HG03354 (cell line): Measurements from ENCODE around the gene LSP1.
A peak's percentile ranks its signal among the peaks of the same experiment; 100 is the strongest.

ENCODE experiments used
- ATAC-seq: cut with Tn5 transposase; IDR thresholded peaks from one replicate; pipeline ENCODE4 v1.9.1; 2021; ENCODE audit warnings: mild to moderate bottlenecking; ENCODE audit not compliant: unreplicated experiment, poor library complexity, severe bottlenecking

LSP1 gene

DNA sequence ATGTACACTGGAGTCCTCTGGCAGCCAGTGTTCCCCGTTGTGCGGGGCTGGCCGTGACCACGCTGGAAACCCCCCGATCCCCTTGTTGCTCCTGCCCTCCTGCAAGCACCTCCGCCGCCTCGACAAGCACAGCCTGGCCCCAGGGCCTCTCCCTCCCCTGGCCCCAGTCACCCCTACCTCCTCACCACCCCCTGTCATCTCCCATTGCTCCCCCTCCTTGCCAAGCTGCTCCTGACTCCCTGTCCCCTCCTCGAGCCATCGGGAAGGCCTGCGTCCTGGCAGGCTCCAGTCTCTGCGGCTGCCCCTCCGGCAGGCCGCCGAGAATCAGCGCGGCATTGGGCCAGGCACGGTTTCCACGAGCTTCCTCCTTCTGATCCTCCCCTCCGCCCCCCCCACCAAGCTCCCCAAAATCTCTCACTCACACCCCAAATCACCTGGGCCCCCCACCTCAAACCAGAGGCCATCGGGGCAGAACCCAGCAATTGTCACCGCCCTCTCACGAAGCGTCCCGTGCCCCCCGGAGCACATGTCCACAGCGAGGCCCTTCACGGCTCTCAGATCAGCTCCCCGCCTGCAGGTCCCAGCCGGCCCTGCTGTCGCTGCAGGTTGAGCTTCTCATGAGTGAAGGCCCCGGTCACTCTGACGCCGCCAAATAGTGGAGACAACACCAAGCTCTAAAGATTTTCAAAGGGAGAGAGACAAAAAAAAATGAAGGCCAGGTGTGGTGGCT is 5.7 kb upstream of the LSP1 start:
- ATAC-seq, result no peak

DNA sequence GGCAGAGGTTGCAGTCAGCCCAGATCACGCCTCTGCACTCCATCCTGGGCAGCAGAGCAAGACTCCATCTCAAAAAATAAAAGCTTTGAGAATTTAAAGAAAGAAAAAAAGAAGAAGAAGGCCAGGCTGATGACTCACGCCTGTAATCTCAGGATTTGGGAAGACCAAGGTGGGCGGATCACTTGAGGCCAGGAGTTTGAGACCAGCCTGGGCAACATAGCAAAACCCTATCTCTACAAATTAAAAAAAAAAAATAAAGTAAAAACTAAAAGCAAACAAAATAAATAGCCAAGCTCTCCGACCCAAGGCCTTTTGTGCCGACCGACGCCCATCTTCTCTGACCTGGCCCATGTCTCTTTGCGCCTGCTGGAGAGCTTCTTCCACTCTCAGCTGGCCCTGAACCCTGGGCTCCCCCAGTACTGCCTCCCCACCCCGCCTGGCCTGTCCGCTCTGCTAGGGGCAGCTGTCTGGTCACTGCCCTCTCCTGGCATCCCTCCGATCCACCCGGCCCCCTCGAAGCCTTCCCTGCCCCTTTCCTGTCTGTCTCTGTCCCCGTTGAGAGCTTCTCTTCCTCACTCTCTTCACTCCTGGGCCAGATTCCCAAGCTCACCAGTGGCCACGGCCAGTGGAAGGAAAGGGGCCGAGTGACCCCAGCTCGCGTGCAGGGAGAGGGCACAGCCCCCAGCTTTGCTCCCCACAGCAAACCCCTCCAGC is 4.8 kb upstream of the LSP1 start:
- no peak for ATAC-seq

DNA sequence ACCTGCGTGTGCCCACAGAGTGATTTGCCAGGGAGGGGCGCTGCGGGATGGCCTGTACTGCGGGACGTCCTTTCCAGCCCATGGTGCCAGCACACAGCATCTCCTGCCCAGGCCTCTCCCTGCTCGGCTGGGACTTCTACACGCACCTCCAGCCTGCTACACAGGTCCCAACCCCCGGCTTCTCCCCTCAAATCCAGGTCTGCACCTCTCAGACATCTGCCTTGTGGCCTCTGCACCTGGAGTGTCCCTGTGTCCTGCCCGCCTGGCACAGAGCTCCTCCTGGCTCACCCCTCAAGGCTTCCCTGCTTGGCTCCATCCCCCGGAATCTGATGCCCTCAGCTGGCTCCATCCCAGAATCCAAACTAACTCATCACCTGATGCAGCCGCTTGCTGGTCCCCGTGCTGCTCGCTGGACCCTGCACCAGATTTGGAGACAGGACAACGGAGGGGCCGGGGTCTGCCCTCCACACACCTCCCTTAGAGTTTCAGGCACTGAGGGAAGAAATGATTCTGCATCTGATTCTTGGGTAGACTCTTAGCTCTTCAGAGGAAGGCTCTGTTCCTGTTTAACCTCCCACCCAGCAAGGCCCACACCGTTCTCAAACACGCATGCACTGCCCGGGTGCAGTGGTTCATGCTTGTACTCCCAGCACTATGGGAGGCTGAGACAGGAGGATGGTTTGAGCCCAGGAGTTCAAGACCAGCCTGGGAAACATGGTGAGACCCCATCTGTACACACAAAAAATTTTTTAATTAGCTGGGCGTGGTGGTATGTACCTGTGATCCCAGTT is 4.0 kb upstream of the LSP1 start:
- no peak for ATAC-seq

DNA sequence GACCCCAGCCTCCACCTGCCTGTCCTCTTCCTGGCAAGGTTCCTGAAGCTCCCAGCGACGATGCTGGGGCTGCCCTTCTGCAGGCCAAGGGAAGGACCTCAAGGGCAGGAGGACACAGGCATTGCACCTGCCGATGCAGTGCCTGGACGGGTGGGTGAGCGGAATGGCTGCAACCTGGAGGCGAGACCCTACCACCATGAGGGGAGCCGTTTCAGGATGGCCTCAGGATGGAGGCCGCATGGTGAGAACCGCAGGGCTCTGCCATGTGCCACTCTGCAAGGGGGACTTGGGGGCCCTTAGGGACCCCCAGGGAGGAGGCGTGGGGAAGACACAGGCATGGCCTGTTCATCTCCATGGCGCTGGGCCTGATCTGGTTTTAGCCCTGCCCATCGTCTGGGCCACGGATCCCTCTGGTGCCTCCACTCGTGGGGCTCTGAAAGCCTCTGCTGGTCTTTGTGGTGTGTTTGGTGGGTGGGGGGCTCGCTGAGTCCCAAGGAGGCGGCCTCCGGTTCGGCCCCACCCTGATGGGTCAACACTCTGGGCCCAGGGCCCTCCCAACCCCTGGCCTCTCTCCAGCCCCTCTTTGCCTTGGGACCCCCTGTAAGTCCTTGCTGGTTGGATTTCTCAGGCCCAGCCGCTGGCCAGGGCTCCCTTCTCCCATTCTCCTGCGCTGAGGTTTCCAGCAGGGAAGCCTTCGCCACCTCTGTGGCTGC is 1.3 kb upstream of the LSP1 start:
- no peak for ATAC-seq

DNA sequence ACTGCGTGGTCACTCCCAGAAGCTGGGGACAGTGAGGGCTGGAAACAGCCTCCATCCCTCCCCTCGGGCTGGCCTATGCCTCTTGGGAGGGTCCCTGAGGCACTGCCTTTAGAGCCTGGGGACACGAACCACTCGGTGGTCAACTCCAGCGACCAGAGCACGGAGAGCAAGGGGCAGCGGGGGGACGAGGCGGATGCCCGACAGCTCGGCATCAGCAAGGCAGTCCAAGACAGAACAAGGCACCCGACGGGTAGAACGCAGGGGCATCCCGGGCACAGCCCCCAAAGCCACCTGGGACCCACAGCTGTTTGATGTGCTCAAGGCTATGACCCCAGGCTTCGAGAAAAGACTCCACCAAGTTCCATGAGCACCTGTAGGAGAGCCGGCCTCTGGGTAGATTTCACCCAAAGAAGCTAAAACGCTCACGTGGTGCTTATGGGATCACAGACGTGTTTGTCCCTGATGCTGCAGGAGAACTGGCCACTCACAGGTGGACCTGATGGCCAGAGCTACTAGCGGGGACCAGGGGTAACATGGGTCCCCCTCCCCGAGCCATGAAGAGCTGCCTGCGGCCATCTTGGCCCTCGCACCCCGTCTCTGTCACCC is 510 bp upstream of the LSP1 start:
- ATAC-seq, result no peak

DNA sequence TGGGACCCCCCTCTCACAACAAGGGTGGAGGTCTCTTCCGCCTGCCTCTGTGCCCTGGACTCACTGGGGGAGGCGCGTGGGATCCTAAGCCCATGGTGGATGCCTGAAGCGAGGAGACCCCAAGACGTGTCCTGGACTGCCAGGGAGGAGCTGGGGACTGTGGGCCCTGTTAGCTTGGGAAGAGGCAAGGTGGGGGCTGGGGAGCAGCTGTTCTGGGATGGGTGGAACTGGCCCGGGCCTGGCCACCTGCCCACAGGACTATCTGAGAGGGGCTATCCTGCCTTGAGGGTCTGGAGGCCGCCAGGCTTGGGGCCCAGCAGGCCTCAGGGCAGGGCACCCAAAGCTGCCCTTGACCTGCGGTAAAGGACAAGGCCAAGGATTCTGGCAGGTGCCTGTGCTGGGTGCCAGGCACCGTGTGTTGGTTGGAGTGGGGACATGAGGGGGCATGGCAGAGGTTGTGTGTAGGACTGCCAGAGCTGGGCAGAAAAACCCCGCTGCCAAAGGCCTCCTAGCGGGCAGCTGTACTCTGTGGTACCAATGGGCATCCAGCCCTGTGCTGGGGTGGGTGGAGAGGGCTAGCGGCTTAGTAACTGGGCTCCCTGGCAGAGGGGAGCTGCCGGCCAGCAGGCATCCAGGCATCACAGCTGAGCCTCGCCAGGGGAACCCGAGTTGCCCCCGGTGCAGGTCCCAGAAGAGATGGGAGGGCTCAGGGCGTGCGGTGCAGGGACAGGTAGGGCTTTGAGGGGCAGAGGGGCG is 670 bp downstream of the LSP1 start:
- ATAC-seq, result no peak

DNA sequence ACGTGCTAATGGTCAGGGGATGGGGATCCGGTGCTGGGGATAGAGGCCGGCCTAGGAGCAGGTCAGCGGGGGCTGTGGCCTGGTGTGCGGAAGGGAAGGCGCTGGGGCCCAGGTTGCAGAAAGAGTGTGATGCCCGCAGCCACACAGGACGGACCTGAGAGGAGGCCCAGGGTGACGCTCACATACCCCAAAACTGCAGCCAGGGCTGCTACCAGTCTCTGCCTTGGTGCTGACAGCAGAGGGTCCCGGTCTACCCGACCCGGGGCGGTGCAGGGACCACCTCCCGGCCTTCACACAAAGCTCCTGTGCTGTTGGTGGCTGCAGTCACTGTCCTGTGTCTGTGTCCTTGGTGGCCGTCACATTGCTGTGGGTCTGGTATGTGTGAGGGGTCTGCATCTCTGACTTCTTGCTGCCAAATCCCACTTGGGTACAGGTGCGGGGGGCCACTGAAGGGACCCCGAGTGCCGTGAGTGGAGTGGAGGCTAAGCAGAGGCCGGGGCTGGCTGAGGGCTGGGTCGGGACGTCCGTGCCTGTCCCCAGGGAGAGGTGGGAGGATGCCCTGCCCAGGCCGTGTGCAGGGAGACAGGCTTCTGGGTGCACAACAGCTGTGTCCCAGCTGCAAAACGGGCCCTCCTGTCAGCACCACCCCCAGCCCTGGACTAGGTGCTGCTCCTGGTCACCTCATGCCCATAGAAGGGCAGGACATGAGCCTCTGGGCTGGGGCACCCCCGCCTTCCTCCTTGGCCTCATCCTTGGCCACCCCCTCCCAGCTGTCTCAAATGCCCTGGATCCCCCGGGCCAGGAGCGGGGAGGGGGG is 1.5 kb downstream of the LSP1 start:
- peak; percentile 38 for ATAC-seq

DNA sequence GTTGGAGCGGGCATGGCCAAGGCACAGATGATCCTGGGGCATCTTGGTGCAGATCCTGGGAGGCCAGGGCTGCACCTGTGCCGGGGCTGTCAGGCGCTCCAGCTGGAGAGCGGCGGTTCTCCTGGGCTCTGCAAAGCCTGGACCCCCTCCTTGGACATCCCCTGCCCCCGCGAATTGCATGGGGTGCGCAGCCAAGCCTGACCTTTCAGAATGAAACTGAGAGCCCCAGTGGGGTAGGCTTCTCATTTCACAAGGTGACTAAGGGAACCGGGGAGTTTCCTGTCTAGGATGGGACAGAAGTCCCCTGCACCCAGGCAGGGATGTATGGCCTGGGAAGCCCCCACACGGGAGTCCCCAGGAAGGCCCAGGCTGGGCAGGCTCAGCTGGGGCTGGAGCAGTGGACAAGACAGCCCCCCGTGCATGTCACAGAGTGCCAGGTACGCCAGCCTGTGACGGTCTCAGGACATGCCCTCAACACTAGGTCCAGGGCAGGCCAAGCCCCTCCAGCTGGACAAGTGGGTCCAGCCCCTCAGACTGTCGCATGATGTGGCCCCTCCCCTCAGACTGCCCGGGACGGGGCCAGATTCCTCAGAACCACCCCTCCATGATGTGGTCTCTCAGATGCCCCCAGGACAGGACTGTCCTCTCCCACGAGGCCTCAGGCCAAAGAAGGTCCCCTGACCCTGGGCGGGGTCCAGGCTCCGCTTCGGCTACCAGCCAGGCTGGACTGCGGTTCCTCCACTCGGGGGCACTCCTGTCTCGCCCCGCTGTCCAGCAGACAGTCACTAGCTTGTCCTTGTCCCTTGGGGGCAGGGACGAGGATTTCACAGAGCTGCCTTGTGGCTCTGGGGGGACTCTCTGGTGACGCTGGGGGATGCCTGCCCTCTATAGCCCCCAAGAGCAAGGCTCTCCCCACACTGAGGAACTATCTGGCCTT is 2.3 kb downstream of the LSP1 start:
- peak; percentile 39 for ATAC-seq

DNA sequence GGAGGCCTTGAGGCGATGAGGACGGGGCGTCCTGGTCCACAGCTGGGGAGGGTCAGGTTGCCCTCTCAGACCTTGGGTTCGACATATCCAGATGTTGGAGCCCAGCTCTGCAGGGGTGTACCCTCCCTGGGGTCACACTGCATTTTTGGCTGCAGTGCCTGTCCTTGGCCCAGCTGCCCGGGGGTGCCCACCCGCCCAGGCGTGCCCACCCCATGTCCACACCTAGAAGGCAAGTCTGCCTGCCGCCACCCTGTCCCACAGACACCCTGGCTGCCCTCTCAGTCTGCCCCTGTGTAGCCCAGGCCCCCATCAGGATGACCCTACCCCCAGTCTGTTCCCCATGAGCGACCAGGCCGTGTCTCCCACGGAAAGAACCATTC is 3.0 kb downstream of the LSP1 start:
- no peak for ATAC-seq

DNA sequence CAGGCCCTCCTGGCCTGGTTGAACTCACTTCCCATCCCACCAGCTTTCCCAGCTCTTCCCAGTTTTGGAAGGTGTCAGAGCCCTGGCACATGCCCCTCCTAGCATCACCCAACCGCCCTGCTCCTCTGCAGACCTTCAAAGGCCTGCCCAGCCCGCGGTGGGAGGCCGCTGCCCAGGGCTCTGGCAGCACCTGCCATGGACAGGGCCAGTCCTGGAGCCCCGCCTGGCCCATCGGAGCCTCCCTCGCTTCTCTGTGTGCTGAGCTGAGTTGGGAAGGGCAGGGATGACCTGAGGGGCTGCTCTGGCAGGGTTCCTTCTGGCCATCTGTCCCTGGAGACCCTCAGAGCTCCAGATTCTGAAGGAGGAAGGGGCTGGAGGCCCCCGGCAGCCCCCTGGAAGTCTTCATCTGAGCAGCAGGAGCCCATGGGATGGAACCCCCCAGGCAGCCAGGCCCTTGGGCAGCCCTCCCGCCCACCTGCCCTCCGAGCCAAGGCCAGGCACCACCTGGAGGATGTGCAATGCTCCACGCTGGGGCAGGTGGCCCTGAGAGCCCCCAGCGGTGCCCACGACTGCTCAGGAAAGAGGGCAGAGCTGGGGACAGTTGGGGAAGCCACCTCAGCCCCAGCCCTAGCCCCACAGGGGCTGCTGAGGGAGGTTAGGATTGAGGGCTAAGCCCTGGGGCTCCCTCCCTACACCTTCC is 3.6 kb downstream of the LSP1 start:
- no peak for ATAC-seq

DNA sequence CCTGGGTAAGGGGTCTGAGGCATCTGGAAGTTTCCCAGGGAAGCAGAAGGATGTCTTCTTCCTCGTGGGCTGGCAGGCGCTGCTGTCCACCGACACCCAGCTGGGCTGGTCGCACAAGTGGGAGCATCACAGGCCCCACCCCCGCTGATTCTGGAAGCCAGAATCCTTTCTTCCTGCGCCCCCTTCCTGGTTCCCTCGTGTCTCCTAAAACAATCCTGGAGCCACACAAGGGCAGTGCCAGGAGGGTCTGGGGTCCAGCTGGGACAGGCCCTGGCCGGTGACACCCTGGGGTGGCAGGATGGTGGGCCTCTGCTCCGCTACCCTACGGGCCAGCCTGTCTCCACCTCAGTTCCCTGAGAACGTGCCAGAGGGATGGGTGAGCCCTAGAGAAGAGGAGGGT is 4.2 kb downstream of the LSP1 start:
- no peak for ATAC-seq

DNA sequence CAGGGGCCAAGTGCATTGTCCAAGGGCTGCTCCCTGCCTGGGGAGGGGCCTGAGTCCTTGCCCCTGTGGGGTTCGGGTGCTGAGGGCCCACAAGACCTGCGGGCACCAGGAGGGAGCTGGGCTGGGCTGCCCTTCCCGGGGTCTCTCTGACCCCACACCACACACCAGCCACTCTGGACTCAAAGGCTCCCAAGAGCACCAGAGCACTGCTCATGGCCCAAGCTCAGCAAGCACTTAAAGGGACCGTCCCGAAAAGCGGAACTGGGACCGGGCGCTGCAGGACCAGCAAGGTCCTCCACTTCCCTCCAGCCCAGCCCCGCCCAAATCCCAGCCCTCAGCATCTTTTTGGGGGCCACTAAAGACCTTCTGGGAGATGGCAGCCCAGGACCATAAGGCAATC is 5.3 kb downstream of the LSP1 start:
- no peak for ATAC-seq

DNA sequence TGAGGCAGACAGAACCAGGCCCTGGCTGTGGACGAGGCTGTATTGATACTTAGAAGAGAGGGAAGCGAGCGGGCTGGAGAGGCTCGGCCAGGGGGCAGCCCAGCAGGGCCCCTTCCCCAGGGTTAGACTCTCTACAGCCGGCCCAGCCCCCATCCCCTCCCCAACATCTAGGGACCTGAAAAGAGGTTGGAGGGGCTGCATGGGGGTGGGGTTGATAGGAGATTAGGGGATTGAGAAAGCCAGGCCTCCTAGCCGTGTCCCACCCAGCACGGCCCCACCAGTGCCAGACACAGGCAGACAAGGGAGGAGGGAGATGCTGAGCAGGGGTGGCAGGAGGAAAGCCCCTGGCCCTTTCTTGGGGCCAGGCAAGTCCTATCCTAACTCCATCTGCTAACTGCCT is 5.7 kb downstream of the LSP1 start:
- no peak for ATAC-seq

DNA sequence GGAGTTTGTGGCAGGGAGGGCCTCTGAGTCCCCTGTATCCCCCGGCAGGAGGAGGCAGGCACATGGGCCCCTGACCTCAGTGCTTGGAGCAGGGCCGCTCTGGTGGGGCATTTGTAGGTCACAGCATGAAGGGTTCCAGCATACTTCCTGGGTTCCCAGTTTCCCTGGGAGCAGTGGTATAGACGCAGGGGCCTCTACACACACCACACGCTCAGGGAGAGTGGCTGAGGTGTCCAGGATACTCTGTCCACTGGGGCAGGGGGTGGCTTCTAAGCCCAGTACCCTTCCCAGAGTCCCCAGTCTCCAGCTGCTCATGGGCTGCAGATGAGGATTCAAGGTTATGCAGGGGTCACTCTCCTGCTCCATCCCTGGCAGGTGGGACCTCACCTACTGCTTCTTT is 6.1 kb downstream of the LSP1 start:
- no peak for ATAC-seq

DNA sequence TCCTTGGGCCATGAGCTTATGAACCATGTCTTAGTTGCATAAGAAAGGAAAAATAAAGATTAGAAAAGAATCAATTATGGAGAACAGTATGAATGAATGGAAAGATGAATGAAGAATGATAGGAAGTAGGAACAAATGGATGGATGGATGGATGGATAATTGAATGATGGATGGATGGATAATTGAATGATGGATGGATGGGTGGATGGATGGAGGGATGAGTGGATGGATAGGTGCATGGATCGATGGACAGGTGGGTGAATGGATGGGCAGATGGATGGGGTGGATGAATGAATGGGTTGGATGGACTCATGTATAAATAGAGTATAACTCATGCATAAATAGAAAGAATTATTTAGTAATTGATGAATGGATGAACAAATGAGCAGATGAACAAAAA is 7.2 kb downstream of the LSP1 start:
- no peak for ATAC-seq

DNA sequence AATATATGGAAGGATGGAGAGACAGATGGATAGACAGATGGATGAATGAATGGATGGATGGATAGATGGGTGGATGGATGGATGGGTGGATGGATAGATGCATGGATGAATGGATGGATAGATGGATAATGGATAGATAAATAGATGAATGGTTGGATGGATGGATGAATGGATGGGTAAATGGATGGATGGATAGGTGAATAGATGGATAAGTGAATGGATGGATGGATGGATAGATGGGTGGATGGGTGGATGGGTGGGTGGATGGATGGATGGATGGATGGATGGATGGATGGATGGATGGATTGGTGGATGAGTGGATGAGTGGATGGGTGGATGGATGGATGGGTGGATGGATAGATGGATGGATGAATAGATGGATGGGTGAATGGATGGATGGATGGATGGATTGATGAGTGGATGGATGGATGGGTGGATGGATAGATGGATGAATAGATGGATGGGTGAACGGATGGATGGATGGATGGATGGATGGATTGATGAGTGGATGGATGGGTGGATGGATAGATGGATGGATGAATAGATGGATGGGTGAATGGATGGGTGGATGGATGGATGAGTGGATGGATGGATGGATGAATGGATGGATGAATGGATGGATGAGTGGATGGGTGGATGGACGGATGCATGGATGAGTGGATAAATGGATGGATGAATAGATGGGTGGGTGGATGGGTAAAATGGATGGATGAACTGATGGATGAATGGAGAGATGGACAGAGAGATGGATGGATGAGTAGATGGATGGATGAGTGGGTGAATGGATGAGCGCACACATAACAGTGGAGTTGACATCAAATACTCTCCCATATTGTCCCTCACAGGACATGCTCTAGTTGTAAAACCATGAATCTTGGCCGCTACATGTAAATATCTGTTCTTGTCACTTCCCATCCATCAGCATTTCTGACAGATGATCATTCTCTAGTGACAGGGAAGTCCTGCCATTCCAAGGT is 8.8 kb downstream of the LSP1 start:
- ATAC-seq, result no peak
